ENCODE data around the gene RPL23.

RPL23 gene

GRCh38 chr17:38853292-38854219 lies at the start of gene RPL23:
RPL23 (minus strand) TSS chr17:38853721; CDS start chr17:38853710, 11 bp downstream.
- DNase-seq: peak; percentile 94

- DNase-seq: no peak
These were observed 47.6 kb upstream of the RPL23 start for GRCh38 chr17:38900978-38901656.

DNA sequence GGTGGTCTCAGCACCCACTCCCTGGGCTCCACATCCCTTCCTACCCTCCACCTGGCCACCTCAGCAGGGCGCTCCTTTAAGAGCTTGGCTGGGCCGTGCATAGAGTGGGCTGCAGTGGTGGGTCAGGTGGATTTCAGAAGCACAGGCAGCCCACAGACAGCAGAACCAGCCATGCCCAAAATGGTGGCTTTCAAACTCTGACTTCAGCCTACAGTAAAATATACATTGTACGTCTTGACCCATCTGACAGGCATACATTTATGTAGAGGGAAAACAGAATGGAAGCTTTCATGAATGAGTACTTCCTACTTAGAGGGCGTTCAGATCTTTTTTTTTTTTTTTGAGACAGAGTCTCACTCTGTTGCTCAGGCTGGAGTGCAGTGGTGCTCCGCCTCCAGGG lies 45.9 kb upstream of the RPL23 start:
- DNase-seq: no peak

GRCh38 chr17:38898812-38899348 lies 45.4 kb upstream of the RPL23 start:
- no peak for DNase-seq

- DNase-seq: no peak
These were observed 44.8 kb upstream of the RPL23 start for GRCh38 chr17:38898291-38898679.

GRCh38 chr17:38897671-38898290 lies 44.3 kb upstream of the RPL23 start:
- DNase-seq: no peak

DNA sequence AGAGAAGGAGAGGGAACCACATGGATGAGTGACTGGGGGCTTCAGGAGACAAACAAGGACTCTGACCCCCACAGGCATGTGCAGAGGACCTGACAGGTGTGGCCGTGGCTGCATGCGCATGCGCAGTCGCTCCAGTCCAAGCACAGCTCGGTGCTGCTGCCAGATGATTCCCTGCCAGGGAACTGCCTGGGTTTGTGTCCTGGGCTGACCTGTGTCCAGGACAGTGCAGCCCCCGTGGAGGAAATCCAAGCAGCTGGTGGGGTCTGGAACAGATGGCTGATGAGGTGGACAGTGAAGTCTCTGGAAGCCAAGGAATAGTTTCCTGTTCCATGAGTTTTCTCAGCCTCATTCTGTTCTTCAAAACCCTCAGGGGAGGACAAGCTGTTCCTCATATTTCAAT lies 43.7 kb upstream of the RPL23 start:
- DNase-seq: no peak

DNA sequence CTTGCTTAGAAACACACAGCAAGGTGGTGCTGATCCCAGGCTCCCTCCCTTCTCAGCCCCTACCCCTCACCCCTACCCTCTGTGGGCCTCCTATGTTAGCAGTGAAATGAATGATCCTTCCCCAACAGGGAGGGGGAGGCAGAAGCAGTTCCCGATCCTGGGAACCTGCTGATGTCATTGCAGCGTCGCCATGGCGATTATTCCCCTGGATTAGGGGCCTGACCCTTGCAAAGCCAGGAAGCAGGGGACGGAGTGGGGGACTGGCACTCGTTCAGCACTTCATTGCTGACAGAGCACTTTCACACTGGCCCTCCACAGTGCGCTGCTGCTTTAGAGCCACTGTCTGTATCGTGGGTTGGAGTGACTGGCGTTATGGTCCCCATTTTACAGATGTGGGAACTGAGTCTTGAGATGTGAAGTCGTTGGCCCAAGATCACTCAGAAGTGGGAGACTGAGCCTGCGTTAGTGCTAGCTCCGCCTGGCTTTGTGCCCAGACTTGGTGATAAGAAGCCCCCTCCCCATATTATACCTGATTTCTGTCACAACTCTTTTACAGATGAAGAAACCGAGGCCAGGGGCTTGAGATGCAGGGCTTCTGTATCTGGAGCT lies 42.9 kb upstream of the RPL23 start:
- DNase-seq: no peak

DNA sequence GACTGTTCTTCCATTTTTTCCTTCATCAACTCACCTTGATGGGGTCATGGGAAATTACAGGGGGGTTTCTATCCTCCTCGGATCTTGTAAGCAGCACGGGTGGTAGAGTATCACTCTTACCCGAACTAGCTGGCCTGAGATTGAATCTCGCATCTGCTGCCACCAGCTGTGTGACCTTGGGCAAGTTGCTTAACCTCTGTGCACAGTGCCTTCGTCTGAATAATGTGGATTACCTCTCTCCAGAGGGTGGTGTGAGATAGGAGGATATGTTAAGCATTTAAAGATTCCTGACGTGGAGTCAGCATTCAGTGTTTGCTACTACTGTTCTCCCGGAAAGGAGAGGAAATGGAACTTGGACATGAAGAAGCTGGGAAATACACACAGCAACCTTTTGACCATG lies 40.8 kb upstream of the RPL23 start:
- DNase-seq: no peak

DNA sequence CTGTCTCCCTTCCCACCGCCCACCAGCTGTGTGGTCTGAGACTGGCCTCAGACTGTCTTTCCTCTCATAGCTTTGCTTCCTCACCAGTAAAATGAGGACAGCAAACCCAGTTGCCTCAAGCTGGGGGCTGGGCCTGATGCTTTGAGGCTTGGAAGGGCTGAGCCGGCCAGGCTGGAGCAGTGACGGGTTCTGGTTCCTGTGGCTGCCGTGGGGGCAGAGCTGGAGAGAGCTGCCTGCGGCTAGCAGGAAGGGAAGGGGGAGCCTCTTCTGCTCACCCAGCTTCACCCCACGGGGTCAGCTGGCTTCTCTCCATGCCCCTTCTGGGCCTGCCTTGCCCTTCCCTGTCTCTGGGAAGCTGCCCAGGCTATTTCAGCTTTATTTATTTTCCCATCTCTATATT lies 40.1 kb upstream of the RPL23 start:
- DNase-seq: no peak

- no peak for DNase-seq
These were observed 39.6 kb upstream of the RPL23 start for GRCh38 chr17:38893113-38893512.

DNA sequence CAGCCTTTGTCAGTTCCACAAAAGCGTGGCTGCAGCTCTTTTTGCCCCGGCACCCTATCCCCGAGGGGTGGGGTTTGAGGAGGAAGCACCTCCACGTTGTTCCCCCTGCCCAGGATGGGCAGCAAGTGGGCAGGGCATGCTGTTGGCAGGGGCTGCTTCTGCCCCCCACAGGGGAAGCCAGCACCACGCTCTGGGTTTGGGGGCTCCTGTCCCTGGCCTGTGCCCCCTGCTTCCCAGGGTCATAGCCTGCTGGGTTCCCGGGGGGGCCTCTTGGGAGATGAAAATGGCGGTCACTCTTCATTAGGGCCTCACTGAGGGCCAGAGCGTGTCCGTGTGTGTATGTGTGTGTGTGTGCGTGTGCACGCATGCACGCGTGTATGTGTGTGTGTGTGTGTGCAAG lies 39.1 kb upstream of the RPL23 start:
- no peak for DNase-seq

- no peak for DNase-seq
These were observed 38.6 kb upstream of the RPL23 start for GRCh38 chr17:38892083-38892482.

GRCh38 chr17:38891441-38891840 lies 37.9 kb upstream of the RPL23 start:
- no peak for DNase-seq

GRCh38 chr17:38890410-38890746 lies 36.9 kb upstream of the RPL23 start:
- no peak for DNase-seq

DNA sequence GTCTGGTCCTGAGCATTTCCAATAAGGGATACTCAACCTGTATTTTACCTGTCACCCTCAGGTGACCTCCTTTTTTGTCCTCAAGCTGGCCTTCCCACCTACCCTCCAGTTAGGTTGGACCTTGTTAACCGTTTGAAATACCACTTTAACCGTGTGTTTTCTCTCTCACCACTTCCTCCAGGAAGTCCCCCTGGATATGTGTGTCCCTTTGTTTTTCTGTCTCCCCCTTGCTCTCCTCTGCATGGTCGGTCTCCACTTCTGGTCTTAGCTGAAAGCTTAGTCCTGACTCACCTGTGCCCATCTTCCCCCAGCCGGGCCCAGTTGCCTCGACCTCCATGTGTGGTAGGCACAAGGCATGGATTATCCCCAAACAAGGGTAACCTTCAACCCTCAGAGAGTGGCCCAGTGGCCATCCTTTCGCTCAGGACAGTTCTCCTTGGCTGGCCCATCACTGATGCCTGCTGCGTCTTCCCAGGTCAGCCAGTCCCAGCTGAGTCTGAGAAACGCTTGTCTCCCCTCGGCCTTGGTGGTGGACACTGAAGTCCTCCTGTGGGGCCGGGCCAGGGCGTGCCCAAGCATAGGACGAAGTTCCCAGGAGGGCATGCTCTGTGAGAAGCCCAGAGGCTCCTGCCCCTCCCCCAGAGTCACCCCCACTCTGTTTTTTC lies 36.4 kb upstream of the RPL23 start:
- no peak for DNase-seq

DNA sequence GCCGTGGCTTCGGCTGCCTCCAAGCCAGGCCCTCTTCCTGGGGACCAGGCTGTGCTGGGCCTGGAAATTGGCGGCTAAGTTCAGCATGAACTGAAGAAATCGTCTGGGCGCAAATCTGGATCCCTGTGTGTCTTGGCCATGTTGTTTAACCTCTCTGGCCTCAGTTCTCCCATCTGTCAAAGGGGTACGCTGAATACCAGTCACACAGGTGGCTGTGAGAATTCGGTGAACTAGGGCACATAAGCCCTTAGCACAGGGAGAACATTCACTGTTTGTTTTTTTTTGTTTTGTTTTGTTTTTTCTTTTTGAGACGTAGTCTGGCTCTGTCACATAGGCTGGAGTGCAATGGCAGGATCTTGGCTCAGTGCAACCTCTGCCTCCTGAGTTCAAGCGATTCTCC lies 35.3 kb upstream of the RPL23 start:
- no peak for DNase-seq

- no peak for DNase-seq
These were observed 33.1 kb upstream of the RPL23 start for GRCh38 chr17:38886643-38887010.

DNA sequence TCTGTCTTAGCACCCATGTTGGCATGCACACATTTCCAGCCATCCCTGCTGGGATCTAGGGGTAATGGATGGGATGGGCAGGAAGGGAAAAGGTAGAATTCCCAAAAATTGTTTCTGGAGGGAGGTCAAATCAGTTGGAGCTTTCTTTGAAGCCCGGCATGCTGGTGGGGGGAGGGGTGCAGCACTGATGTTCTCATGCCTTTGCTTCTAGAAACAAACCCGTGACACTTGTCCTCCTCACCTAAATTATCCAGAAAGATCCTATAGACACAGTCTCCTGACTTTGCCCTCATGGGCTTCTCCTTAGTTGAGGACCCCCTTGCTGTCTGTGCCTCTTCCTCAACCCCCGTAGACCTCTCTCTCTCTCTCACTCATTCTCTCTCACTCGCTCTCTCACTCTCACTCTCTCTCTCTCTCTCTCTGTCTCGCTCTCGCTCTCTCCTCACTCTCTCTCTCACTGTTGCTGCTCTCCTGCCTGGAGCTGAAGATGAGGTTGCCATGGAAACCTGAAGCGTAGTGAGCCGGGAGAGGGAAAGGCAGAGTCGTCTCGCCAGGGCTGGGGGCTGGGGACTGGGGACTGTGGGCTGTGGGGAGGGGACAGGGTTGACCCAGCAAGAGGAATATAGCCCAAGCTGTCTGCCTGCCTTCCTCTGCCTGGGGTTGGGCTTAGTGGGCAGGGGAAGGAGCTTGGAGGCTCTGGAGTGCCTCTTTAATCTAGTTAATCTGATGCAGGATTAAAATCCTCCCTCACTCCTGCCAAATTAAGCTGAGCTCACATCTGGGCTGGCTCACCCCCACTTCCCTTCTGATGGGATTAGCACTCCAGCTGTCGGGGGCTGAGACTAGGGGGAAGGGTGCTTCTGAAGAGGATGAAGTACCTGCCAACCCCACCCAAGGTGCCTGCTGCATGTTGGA lies 32.5 kb upstream of the RPL23 start:
- no peak for DNase-seq

DNA sequence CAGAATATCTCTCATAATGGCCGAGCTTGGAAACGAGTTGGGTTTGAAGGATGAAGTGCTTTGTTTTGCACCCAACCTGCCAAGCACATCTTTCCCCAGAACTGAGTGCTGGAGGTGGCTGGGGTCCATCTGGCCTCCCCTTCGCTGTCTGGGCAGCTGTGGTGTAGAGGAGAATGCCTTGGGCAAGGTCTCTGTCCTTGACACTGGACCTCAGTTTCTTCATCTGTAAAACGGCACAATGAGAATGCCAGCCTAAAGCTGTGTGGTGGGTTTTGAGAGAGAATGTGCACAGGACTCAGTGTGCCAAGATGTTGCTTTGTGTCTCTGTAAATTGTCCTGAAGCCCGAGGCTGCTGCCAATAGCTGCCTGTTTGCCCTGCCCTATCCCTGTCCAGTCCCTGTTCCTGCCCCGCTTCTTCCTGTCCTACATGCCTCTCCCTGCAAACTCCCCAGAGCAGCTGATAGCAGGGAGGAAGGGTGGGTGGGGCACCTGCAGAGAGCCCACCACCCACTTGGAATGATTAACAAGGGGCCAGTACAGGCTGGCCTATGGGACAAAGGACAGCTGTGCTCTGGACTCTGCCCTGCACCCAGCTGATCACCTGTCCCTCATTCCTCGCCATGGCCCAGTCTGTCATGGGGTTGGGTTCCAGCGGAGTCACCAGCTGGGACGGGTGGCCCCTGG lies 31.7 kb upstream of the RPL23 start:
- DNase-seq: no peak
